GM12892 (cell line): Measurements from ENCODE around the gene TNFSF8.

Experiments used
- POLR2A ChIP-seq: IDR thresholded peaks from 2 replicates; pipeline ENCODE4 v1.6.1; 2011; ENCODE audit warnings: low read depth, low read length, control low read depth
- POLR2AphosphoS5 ChIP-seq: IDR thresholded peaks from 2 replicates; pipeline ENCODE4 v1.6.1; 2011; ENCODE audit warnings: low read depth, low read length, control low read depth
- TAF1 ChIP-seq: IDR thresholded peaks from 2 replicates; pipeline ENCODE4 v1.6.1; 2011; ENCODE audit warnings: low read depth, mild to moderate bottlenecking, control low read depth, low read length, borderline replicate concordance

DNA sequence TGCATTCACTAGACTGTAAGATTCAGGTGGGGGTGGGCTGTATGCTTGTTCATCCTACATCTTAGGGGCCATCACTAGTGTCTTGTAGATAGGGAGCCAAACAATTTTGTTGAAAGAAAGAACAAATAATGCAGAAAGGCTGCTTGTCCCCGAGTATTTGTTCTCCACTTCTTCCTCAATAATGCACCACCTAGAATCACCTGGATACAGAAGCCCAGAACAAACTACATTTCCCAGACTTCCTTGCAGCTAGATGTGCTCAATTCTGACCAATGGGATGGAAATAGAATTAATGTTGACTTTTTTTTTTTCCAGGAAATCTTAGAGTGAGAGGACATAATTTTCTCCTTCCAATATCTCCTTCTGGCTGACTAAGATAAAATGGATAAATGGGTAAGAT, 38.9 kb upstream of the TNFSF8 start:
- TF ChIP-seq POLR2AphosphoS5 = no peak
- no peak for TF ChIP-seq TAF1
- TF ChIP-seq POLR2A = no peak
